ENCODE results near the gene ERICH4.
A peak's percentile ranks its signal among the peaks of the same experiment; 100 is the strongest.

The ERICH4 gene, protein sequence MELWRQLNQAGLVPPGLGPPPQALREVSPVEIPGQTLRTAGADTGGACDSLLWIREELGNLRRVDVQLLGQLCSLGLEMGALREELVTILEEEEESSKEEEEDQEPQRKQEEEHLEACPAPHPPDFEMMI

DNA sequence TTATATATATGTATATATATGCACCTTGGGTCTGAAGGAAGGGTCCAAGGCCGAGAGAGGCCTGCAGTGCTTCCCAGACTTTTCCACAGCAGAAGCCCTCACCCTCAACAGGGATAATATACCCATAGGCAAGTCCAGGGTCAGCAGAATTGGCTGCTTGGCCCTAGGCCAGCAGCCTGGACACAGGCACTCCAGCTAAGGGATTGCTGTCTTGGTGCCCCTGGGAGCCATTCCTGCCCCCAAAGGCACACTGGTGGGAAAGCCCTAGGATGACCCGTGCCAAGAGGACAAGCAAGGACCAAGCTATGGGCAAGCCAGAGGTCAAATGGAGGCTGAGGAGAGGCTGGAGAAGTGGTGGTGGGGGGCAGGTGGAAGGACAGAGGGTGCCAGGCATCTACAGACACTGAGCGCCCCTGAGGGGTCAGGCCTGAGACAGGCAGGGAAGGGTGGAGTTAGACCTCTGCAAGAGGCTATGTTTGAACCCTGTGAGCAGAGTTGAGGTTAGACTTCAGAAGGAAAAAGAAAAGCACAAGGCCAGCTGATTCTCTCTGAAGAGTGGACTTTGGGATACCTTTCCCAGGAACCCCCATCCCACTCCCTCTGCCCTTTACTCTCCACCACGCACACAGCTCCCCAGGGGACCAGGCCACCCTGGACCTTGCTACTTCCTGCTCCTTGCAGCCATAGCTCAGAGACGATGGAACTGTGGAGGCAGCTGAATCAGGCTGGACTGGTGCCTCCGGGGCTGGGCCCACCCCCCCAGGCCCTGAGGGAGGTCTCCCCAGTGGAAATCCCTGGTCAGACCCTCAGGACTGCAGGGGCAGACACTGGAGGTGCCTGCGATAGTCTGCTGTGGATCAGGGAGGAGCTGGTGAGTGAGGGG is at the start of gene ERICH4:
TSS of gene ERICH4 (plus strand) at position 684 of the 883 bp plus-strand sequence. CDS start at position 698, 14 bp downstream.
- H3K27ac Mint-ChIP-seq, result peak within 1 kb of the TSS; percentile 41
- peaks cover 28% of the 10 kb centered on the region for H3K4me1 Mint-ChIP-seq (ENCODE audit: low read depth)
- H3K4me3 Mint-ChIP-seq, result no peak within 1 kb of the TSS
- no peak for DNase-seq (ENCODE audit: low spot score)
- peaks cover 3% of the 10 kb centered on the region for H3K36me3 Mint-ChIP-seq (ENCODE audit: low read depth)
- no peaks in the 10 kb centered on the region for H3K9me3 Mint-ChIP-seq
- peaks cover 9% of the 10 kb centered on the region for H3K27me3 Mint-ChIP-seq (ENCODE audit: low read depth)

DNA sequence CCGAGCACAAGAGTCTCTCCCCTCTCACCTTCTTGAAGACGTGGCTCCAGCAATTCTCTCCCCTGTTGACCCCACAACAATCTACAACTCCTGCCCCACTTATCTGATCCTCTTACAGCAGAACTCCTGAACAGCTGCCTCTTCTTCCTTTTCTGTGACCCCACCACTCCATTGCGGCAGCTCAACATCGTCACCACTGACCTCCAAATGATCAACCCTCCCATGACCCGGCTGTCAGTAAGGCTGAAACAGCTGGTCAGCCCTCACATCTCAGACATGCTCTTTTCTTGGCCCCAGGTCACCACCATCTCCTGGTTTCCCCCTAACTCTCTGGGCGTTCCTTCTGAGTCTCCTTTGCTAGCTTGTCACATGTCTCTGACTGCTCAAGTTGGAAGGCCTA is 47.6 kb upstream of the ERICH4 start:
- H3K27ac Mint-ChIP-seq, result peak overlapping the region; percentile 6
- H3K4me3 Mint-ChIP-seq, result peak overlapping the region; percentile 52
- peaks cover 27% of the 10 kb centered on the region for H3K4me1 Mint-ChIP-seq (ENCODE audit: low read depth)
- no peak for DNase-seq (ENCODE audit: low spot score)
- no peaks in the 10 kb centered on the region for H3K27me3 Mint-ChIP-seq (ENCODE audit: low read depth)
- H3K36me3 Mint-ChIP-seq (ENCODE audit: low read depth), result peaks cover 15% of the 10 kb centered on the region
- H3K9me3 Mint-ChIP-seq, result no peaks in the 10 kb centered on the region

DNA sequence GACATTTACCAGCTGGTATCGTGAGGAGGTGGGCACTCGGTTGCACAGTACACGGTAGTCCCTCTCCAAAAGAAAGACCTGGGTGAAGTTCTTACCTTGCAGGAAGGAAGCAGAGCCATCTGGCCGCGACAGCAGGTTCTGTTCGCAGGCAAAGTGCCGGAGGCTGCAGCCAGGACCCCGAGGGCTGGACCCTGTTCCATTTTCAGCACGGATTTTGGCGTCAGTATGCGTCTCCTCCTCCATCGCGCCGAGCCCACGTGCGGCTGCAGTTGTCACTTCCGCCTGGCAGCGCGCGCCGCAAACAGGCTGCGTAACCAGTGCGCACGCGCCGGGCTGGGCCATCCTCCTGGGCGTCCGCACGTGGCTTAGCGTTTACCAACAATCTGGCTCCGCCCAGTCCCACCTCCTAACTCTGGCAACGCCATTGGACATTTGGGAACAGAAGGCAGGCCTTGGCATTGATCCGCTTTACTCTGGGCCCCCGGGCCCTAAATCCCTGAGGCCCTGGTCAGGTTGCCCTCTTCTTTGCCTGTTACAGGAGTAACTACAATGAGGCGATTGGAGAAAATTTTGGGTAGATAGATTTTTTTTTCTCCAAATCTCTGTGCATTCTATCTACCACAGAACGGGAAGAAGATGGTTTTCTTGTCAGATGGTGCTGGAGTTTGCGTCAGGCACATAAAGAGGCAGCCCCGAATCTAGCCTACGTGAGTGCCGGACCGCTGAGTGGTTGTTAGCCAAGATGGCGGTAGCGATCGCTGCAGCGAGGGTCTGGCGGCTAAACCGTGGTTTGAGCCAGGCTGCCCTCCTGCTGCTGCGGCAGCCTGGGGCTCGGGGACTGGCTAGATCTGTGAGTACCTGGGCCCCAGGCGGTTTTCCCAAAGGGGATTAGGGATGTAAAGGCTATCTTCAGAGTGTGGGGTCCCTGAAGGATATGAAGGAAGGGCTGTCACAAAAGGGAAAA is 45.6 kb upstream of the ERICH4 start, which contains the start of the genes BCKDHA and EXOSC5:
TSS of gene BCKDHA (plus strand) at position 733 of the 964 bp plus-strand sequence. CDS start at position 743, 10 bp downstream.
TSS of gene EXOSC5 (minus strand) at position 274 of the 964 bp plus-strand sequence. CDS start at position 243, 31 bp downstream.
- H3K4me3 Mint-ChIP-seq, result peak within 1 kb of the TSS; percentile 97
- H3K9me3 Mint-ChIP-seq, result no peaks in the 10 kb centered on the region
- peaks cover 7% of the 10 kb centered on the region for H3K36me3 Mint-ChIP-seq (ENCODE audit: low read depth)
- no peaks in the 10 kb centered on the region for H3K27me3 Mint-ChIP-seq (ENCODE audit: low read depth)
- peak; percentile 99 for DNase-seq (ENCODE audit: low spot score)
- peak within 1 kb of the TSS; percentile 98 for H3K27ac Mint-ChIP-seq
- H3K4me1 Mint-ChIP-seq (ENCODE audit: low read depth), result peaks cover 27% of the 10 kb centered on the region

DNA sequence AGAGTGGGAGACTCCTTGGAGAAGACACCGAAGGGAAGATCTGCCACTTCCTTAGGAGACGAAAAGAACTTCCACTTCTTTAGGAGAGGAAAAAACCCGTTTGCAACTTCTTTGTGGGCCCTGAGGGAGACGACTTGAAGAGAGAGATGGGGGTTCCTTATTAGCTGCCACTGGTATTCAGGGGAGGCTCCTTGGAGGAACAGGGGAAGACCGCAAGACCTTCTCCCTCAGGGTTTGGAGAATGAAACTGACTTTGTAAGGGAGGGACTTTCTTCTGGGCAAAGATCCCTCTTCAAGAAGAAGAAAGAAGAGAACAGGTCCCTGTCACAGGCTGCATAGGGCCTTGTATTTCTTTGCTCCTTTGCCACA is 44.9 kb upstream of the ERICH4 start:
- H3K4me1 Mint-ChIP-seq (ENCODE audit: low read depth), result peaks cover 27% of the 10 kb centered on the region
- no peaks in the 10 kb centered on the region for H3K9me3 Mint-ChIP-seq
- peak overlapping the region; percentile 97 for H3K4me3 Mint-ChIP-seq
- H3K27me3 Mint-ChIP-seq (ENCODE audit: low read depth), result no peaks in the 10 kb centered on the region
- no peak for DNase-seq (ENCODE audit: low spot score)
- H3K27ac Mint-ChIP-seq, result peak overlapping the region; percentile 98
- peaks cover 5% of the 10 kb centered on the region for H3K36me3 Mint-ChIP-seq (ENCODE audit: low read depth)

DNA sequence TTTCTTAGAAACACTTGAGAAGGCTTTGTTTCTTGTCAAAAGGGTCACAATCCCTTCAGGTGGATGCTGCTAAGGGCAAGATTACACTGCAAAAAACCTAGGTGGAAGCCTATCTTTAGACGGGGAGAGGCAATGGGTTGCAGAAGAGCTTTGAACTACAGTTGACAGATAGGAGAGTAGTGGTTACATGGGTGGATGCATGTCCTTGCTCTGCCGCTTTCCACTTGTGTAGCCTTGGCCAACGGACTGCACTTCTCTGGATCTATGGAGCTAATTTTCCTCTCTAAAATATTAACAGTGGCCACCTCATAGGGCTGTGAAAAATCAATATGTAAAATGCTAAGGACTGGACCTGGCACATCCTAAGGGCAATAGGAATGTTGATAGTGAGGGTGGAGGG is 44.4 kb upstream of the ERICH4 start:
- no peaks in the 10 kb centered on the region for H3K27me3 Mint-ChIP-seq (ENCODE audit: low read depth)
- peaks cover 27% of the 10 kb centered on the region for H3K4me1 Mint-ChIP-seq (ENCODE audit: low read depth)
- H3K36me3 Mint-ChIP-seq (ENCODE audit: low read depth), result peaks cover 5% of the 10 kb centered on the region
- H3K9me3 Mint-ChIP-seq, result no peaks in the 10 kb centered on the region
- H3K4me3 Mint-ChIP-seq, result peak overlapping the region; percentile 97
- peak overlapping the region; percentile 46 for H3K27ac Mint-ChIP-seq
- no peak for DNase-seq (ENCODE audit: low spot score)

DNA sequence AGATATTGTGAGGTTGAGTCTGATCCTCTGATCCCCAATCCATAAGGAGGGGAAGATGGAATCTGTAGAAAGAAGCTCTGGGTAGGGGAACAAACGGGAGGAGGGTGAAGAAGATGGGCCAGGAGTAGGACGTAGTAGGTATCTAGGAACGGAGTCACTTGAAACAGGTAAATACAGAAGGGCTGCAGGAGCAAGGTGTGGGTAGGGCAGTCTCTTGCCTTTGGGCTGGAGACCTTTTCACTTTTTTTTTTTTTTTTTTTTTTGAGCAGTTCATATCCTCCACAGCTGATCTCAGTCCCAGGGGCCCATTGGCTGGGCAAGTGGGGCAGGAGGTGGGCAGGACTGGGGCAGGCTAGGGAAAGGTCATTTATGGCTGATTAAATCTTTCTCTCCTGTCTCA is 43.9 kb upstream of the ERICH4 start:
- Mint-ChIP-seq H3K9me3 (no peaks in the 10 kb centered on the region), H3K36me3 (ENCODE audit: low read depth) (peaks cover 5% of the 10 kb centered on the region), H3K27ac (peak overlapping the region; percentile 46), H3K27me3 (ENCODE audit: low read depth) (no peaks in the 10 kb centered on the region), H3K4me3 (peak overlapping the region; percentile 97), H3K4me1 (ENCODE audit: low read depth) (peaks cover 27% of the 10 kb centered on the region)
- DNase-seq (ENCODE audit: low spot score), result no peak

DNA sequence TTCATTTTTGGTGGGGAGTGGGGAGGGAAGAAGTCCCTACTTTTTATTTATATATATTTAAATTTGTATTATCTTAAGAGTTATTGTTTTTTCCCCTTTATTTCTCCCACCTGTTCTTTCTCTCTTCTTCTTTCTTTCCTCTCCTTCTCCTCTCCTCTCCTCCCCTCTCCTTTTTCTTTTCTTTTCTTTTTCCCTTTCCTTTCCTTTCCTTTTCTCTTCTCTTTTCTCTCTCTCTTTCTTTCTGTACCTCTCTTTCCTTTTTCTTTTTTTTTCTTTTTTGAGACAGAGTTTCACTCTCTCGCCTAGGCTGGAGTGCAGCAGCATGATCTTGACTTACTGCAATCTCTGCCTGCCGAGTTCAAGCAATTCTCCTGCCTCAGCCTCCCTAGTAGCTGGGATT is 43.4 kb upstream of the ERICH4 start:
- Mint-ChIP-seq H3K27ac (peak overlapping the region; percentile 82), H3K4me1 (ENCODE audit: low read depth) (peaks cover 27% of the 10 kb centered on the region), H3K4me3 (peak overlapping the region; percentile 65), H3K9me3 (no peaks in the 10 kb centered on the region), H3K36me3 (ENCODE audit: low read depth) (peaks cover 5% of the 10 kb centered on the region), H3K27me3 (ENCODE audit: low read depth) (no peaks in the 10 kb centered on the region)
- no peak for DNase-seq (ENCODE audit: low spot score)

DNA sequence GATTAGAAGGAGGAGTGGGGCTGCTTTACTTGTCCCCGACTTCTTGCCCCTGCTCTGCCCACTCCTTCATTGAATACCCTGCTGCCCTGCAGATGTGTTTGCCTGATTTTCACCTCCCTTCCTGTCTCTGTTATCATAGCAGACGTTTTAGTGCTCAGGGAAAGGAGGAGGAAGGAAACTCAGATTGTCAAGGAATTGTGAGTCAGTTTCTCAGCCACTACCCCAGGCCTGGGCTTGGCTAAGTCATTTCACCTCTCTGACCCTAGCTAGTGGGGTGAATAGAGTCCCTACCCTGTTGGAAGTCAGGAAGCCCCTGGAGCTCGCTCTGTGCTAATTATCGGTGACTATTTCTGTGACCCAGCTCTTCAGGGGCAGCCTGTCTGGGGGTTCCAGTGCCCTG is 41.5 kb upstream of the ERICH4 start:
- DNase-seq (ENCODE audit: low spot score), result no peak
- Mint-ChIP-seq H3K9me3 (no peaks in the 10 kb centered on the region), H3K36me3 (ENCODE audit: low read depth) (peaks cover 2% of the 10 kb centered on the region), H3K4me1 (ENCODE audit: low read depth) (peaks cover 16% of the 10 kb centered on the region), H3K4me3 (no peak overlapping the region), H3K27ac (no peak overlapping the region), H3K27me3 (ENCODE audit: low read depth) (no peaks in the 10 kb centered on the region)

DNA sequence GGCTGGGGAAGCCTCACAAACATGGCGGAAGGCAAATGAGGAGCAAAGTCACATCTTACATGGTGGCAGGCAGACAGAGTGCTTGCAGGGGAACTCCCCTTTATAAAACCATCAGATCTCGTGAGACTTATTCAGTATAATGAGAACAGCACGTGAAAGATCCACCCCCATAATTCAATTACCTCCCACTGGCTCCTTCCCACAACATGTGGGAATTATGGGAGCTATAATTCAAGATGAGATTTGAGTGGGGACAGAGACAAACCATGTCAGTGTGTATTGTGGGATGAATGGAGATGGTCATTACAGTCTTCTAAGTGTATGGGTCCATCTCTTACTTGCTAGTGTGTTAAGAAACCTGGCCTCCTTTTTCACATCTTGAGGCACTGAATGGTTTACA is 40.9 kb upstream of the ERICH4 start:
- H3K9me3 Mint-ChIP-seq, result no peaks in the 10 kb centered on the region
- H3K36me3 Mint-ChIP-seq (ENCODE audit: low read depth), result peaks cover 2% of the 10 kb centered on the region
- H3K4me1 Mint-ChIP-seq (ENCODE audit: low read depth), result peaks cover 15% of the 10 kb centered on the region
- H3K4me3 Mint-ChIP-seq, result no peak overlapping the region
- no peaks in the 10 kb centered on the region for H3K27me3 Mint-ChIP-seq (ENCODE audit: low read depth)
- H3K27ac Mint-ChIP-seq, result no peak overlapping the region
- no peak for DNase-seq (ENCODE audit: low spot score)

DNA sequence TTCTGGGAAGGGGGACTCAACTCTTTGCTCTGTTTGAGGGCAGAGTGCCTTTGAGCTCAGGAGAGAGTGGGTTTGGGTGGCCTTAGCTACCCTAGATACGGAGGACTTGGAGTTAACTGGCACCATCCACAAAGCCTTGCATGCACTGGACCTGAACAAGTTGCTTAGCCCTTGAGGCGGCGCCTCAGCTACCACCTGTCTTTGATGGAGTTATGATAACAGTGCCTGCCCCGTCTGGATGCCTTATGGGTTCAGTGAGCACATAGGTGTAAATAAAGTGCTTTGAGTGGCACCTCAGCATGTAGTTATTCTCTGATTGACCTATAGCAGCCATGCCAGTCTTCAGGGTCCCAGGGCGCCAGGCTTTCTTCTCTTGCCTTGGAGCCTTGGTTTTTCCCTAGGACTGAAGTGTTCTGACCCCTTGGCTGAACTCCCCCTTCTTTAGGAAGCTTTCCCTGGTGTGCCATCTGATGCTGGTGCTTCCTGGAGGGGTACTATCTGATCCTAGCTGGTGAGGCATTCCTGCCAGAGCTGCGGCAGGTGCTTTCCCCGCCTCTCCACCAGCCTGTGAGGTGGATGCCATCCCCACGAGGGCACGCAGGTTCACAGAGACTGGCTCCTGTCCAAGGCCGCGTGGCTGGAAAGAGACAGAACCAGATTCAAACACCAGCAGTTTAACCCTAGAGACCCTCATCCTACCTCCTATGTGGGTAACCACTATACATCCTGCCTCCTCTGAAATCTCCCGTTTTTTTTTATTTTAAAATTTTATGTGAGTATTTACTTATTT is 39.6 kb upstream of the ERICH4 start:
- peaks cover 2% of the 10 kb centered on the region for H3K36me3 Mint-ChIP-seq (ENCODE audit: low read depth)
- no peak for DNase-seq (ENCODE audit: low spot score)
- no peaks in the 10 kb centered on the region for H3K27me3 Mint-ChIP-seq (ENCODE audit: low read depth)
- peaks cover 10% of the 10 kb centered on the region for H3K4me1 Mint-ChIP-seq (ENCODE audit: low read depth)
- no peak overlapping the region for H3K4me3 Mint-ChIP-seq
- no peak overlapping the region for H3K27ac Mint-ChIP-seq
- H3K9me3 Mint-ChIP-seq, result no peaks in the 10 kb centered on the region

DNA sequence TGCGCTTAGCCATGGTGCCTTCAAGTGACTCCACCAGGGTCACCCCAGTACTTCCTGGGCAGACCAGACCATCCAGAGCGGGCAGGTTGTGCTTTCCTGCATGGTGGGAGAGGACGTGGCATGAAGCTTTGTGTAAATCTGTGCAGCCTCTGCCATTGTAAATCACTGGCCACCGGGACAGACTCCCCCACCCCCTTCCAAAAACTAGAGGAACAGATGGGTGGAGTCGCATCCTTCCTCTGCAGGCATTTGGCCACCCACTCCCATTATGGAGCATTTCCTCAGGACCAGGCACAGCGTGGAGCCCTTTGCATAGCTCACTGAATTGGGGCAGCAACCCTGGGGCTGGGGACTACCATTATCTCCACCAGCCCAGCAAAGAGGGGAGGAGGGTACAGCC is 37.2 kb upstream of the ERICH4 start:
- Mint-ChIP-seq H3K27ac (no peak overlapping the region), H3K4me3 (no peak overlapping the region), H3K27me3 (ENCODE audit: low read depth) (no peaks in the 10 kb centered on the region), H3K4me1 (ENCODE audit: low read depth) (no peaks in the 10 kb centered on the region), H3K36me3 (ENCODE audit: low read depth) (peaks cover 2% of the 10 kb centered on the region), H3K9me3 (no peaks in the 10 kb centered on the region)
- no peak for DNase-seq (ENCODE audit: low spot score)

DNA sequence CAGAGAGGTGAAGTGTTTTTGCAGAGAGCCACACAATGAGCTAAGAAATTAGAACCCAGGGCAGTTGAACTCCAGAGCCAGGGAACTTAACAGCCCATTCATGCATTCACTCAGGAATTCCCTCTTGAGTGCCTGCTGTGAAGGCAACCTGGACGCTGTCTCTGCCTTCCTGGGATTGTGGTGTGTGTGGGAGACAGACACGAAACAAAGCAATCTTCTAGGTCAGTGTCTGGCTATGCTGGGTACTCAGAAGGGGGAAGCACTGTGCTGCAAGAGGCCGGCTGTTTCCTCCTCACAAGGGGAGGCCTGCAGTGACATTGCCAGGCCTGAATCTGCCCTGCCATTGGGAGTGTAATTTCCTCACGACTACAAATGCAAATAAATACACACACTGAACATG is 35.7 kb upstream of the ERICH4 start:
- H3K9me3 Mint-ChIP-seq, result no peaks in the 10 kb centered on the region
- H3K36me3 Mint-ChIP-seq (ENCODE audit: low read depth), result peaks cover 3% of the 10 kb centered on the region
- H3K27ac Mint-ChIP-seq, result no peak overlapping the region
- no peak overlapping the region for H3K4me3 Mint-ChIP-seq
- no peak for DNase-seq (ENCODE audit: low spot score)
- no peaks in the 10 kb centered on the region for H3K27me3 Mint-ChIP-seq (ENCODE audit: low read depth)
- H3K4me1 Mint-ChIP-seq (ENCODE audit: low read depth), result no peaks in the 10 kb centered on the region

DNA sequence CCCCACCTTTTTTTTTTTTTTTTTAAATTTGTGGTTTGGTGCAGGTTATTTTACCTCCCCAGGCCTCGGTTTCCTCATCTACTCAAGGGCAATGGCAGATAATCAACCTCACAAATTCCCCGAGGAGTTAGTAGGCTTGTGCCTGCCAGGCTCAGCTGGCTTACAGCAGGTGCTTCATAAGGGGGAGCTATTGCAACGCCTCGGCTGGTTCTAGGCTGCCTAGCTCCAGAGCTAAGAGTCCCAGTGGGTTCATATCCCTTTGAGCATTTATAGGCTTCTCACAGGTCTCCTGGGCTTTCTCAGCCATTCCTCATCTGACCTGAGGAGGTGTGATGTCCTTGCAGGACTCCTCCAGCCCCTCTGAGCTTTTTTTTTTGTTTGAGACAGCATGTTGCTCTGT is 34.7 kb upstream of the ERICH4 start:
- no peaks in the 10 kb centered on the region for H3K27me3 Mint-ChIP-seq (ENCODE audit: low read depth)
- H3K36me3 Mint-ChIP-seq (ENCODE audit: low read depth), result peaks cover 3% of the 10 kb centered on the region

More for the DNA sequence above, 34.7 kb upstream of the ERICH4 start:
- H3K27ac Mint-ChIP-seq, result no peak overlapping the region
- H3K4me1 Mint-ChIP-seq (ENCODE audit: low read depth), result no peaks in the 10 kb centered on the region
- no peak for DNase-seq (ENCODE audit: low spot score)
- H3K9me3 Mint-ChIP-seq, result no peaks in the 10 kb centered on the region
- no peak overlapping the region for H3K4me3 Mint-ChIP-seq
